SK-N-SH (cell line): ENCODE measurements around the gene CUBN. TPM values are rescaled to one million over a fixed set of nuclear protein-coding genes. Genes with fewer than 3 reads are reported as not detected.

ENCODE experiments used
- CTCF ChIA-PET: fragments of 300-600, 350-600 bp; formaldehyde crosslinking; extraction: SDS; loops from one replicate; lab custom pipeline; 2021; lab: Yijun Ruan, JAX
- POLR2A ChIA-PET: fragments of 350-600 bp; sonication (Branson Sonifier 250); formaldehyde crosslinking; extraction: SDS; loops from one replicate; lab custom pipeline; 2020; ENCODE audit warnings: antibody characterized with exemption, inconsistent platforms; lab: Yijun Ruan, JAX
- DNase-seq: peaks from one replicate; pipeline ENCODE4 v3.0.0; 2012
- H2AFZ ChIP-seq: fragments of 200-600 bp; sonication (generic); 2 replicates; pipeline ENCODE4 v1.8.1; 2016; ENCODE audit warnings: antibody characterized with exemption, mild to moderate bottlenecking, low read depth
- H3F3A ChIP-seq: fragments of 200-600 bp; sonication (generic); replicated peaks from 2 replicates; pipeline ENCODE3; 2016; ENCODE audit warnings: antibody characterized with exemption, mild to moderate bottlenecking; ENCODE audit not compliant: insufficient read depth
- H3K27ac ChIP-seq, 2 experiments: fragments of 200-500 bp in 1 of 2; fragments of 200-600 bp in 1 of 2; sonication (Bioruptor generic) in 1 of 2; sonication (generic), shearing (Covaris generic) in 1 of 2; 2 replicates each; pipeline versions ENCODE4 v1.5.1 to v1.6.1; 2014 to 2016; ENCODE audit warnings: low read depth in 2 of 2, inconsistent platforms in 1 of 2, low read length in 1 of 2, mild to moderate bottlenecking in 1 of 2, mixed read lengths in 1 of 2
- H3K27me3 ChIP-seq: fragments of 200-600 bp; sonication (generic), shearing (Covaris generic); 2 replicates; pipeline ENCODE4 v1.6.1; 2016; ENCODE audit warnings: mixed run types; ENCODE audit not compliant: insufficient read depth
- H3K36me3 ChIP-seq, 2 experiments: fragments of 200-500 bp in 1 of 2; fragments of 200-600 bp in 1 of 2; sonication (Bioruptor generic) in 1 of 2; sonication (generic) in 1 of 2; replicated peaks in 1 of 2; 2 replicates each; pipeline versions ENCODE3 to v1.5.1; 2014 to 2016; ENCODE audit warnings: low read length in 1 of 2, mild to moderate bottlenecking in 1 of 2; ENCODE audit not compliant: insufficient read depth in 2 of 2, control insufficient read depth in 1 of 2
- H3K4me1 ChIP-seq, 2 experiments: fragments of 200-500 bp in 1 of 2; fragments of 200-600 bp in 1 of 2; sonication (Bioruptor generic) in 1 of 2; sonication (generic), shearing (Covaris generic) in 1 of 2; 2 replicates each; pipeline versions ENCODE4 v1.5.1 to v1.6.1; 2014 to 2016; ENCODE audit warnings: low read depth in 1 of 2, low read length in 1 of 2, mixed run types in 1 of 2; ENCODE audit not compliant: insufficient read depth in 2 of 2, control insufficient read depth in 1 of 2
- H3K4me2 ChIP-seq: fragments of 200-600 bp; sonication (generic), shearing (Covaris generic); 2 replicates; pipeline ENCODE4 v1.6.1; 2017; ENCODE audit warnings: mixed run types
- H3K4me3 ChIP-seq, 2 experiments: fragments of 200-500 bp in 1 of 2; fragments of 200-600 bp in 1 of 2; sonication (Bioruptor generic) in 1 of 2; sonication (generic), shearing (Covaris generic) in 1 of 2; 2 replicates each; pipeline versions ENCODE4 v1.5.1 to v1.8.1; 2014 to 2016; ENCODE audit warnings: low read depth in 2 of 2, inconsistent platforms in 1 of 2, low read length in 1 of 2, mild to moderate bottlenecking in 1 of 2, mixed read lengths in 1 of 2, moderate library complexity in 1 of 2
- H3K79me2 ChIP-seq: fragments of 200-600 bp; sonication (generic); 2 replicates; pipeline ENCODE4 v1.8.1; 2017; ENCODE audit warnings: mild to moderate bottlenecking; ENCODE audit not compliant: insufficient read depth
- H3K9ac ChIP-seq: fragments of 200-600 bp; sonication (generic); 2 replicates; pipeline ENCODE4 v1.6.1; 2017; ENCODE audit warnings: mixed run types
- H3K9me2 ChIP-seq: fragments of 200-600 bp; sonication (generic); 2 replicates; pipeline ENCODE4 v1.6.1; 2017; ENCODE audit warnings: mixed run types
- H3K9me3 ChIP-seq: fragments of 200-600 bp; sonication (generic); 2 replicates; pipeline ENCODE4 v1.6.1; 2017; ENCODE audit warnings: mixed run types, mild to moderate bottlenecking, moderate library complexity
- H4K20me1 ChIP-seq: fragments of 200-600 bp; sonication (generic); 2 replicates; pipeline ENCODE4 v1.6.1; 2017; ENCODE audit warnings: mild to moderate bottlenecking, mixed run types; ENCODE audit not compliant: insufficient read depth
- CHD2 ChIP-seq: fragments of 150-350 bp; IDR thresholded peaks from 2 replicates; pipeline ENCODE4 v1.6.1; 2018; ENCODE audit warnings: low read length; ENCODE audit not compliant: partially characterized antibody
- ELF1 ChIP-seq: IDR thresholded peaks from 2 replicates; pipeline ENCODE4 v1.4.0; 2012
- EZH2phosphoT487 ChIP-seq: fragments of 200-600 bp; sonication (generic); IDR thresholded peaks from 2 replicates; pipeline ENCODE4 v1.6.1; 2017; ENCODE audit warnings: low read depth, mixed run types, mild to moderate bottlenecking, antibody characterized with exemption, moderate library complexity, borderline replicate concordance
- JUND ChIP-seq: IDR thresholded peaks from 2 replicates; pipeline ENCODE4 v1.4.0; 2012
- MAX ChIP-seq: IDR thresholded peaks from 2 replicates; pipeline ENCODE4 v1.4.0; 2012; ENCODE audit warnings: low read depth
- MEF2A ChIP-seq: IDR thresholded peaks from 2 replicates; pipeline ENCODE4 v1.4.0; 2012; ENCODE audit warnings: low read depth, borderline replicate concordance
- NRF1 ChIP-seq: IDR thresholded peaks from 2 replicates; pipeline ENCODE4 v1.6.1; 2012; ENCODE audit warnings: low read depth, mild to moderate bottlenecking, low read length
- RAD21 ChIP-seq: IDR thresholded peaks from 2 replicates; pipeline ENCODE4 v1.6.1; 2012; ENCODE audit warnings: mild to moderate bottlenecking, low read length
- RFX5 ChIP-seq: IDR thresholded peaks from 2 replicates; pipeline ENCODE4 v1.6.1; 2012; ENCODE audit warnings: mild to moderate bottlenecking, improper control_type of control experiment, low read length
- RXRA ChIP-seq: IDR thresholded peaks from 2 replicates; pipeline ENCODE4 v1.4.0; 2012; ENCODE audit warnings: low read depth, mild to moderate bottlenecking, borderline replicate concordance
- TAF1 ChIP-seq: IDR thresholded peaks from 2 replicates; pipeline ENCODE4 v1.6.1; 2012; ENCODE audit warnings: low read depth, mild to moderate bottlenecking, low read length, moderate library complexity, borderline replicate concordance
- TCF12 ChIP-seq: IDR thresholded peaks from 2 replicates; pipeline ENCODE4 v1.4.0; 2012
- USF2 ChIP-seq: fragments of 150-350 bp; IDR thresholded peaks from 2 replicates; pipeline ENCODE4 v1.6.1; 2017; ENCODE audit warnings: antibody characterized with exemption, low read length, low read depth, borderline replicate concordance
- WGBS: methylation state at CpG from one replicate; pipeline ENCODE4 v1.1.6; 2017; ENCODE audit warnings: low lambda C conversion rate; 5-methylcytosine and 5-hydroxymethylcytosine counted together
- polyA plus RNA-seq, 3 experiments: library from polyadenylated mRNA; depleted of rRNA; stranded (reverse); fragments of >200 nt; gene quantifications; 2 replicates each; pipeline ENCODE4 v1.2.3, GENCODE V29; 2012
- TF ChIP-seq, protein P1 (sequence below): IDR thresholded peaks from 2 replicates; pipeline ENCODE4 v1.4.0; 2012; ENCODE audit warnings: low read depth, borderline replicate concordance

Gene CUBN
- polyA plus RNA-seq, 1 of the 3 experiments (the other 2 are of a cell fraction): 2.4 TPM

GRCh38 chr10:17005621-17006566 is 123.7 kb downstream of the CUBN start (continued):
- no peak for TF ChIP-seq MAX
- no peak for TF ChIP-seq TAF1

- Histone ChIP-seq H3K79me2 (no peaks in the 10 kb centered on the region), H3K4me2 (no peak overlapping the region), H3F3A (peaks cover 58% of the 10 kb centered on the region), H3K9me2 (no peaks in the 10 kb centered on the region), H3K4me1 (peaks cover 9 to 36% of the 10 kb centered on the region in 2 experiments), H3K27me3 (no peaks in the 10 kb centered on the region), H2AFZ (no peak overlapping the region), H3K9ac (no peak overlapping the region), H3K27ac (peak overlapping the region in 1 of 2 experiments; percentile 100; a peak in 2 of 4 replicates), H3K4me3 (no peak overlapping the region), H3K9me3 (no peaks in the 10 kb centered on the region), H4K20me1 (no peaks in the 10 kb centered on the region), H3K36me3 (no peaks in the 10 kb centered on the region)
- ChIA-PET POLR2A (no interaction called here), CTCF (interaction anchor here (1.8 kb wide), 1 partner anchor 9 kb away, joined by 5 read pairs; no protein-coding TSS in a partner anchor)
- DNase-seq: no peak
- WGBS: 89% methylated on average over 6 of the region's 6 CpGs
- TF ChIP-seq RXRA (no peak), CHD2 (no peak), JUND (no peak), TCF12 (no peak), NRF1 (no peak), ELF1 (no peak), EZH2phosphoT487 (no peak), RAD21 (no peak), USF2 (no peak), MEF2A (no peak), RFX5 (no peak)
- TF ChIP-seq, protein P1, sequence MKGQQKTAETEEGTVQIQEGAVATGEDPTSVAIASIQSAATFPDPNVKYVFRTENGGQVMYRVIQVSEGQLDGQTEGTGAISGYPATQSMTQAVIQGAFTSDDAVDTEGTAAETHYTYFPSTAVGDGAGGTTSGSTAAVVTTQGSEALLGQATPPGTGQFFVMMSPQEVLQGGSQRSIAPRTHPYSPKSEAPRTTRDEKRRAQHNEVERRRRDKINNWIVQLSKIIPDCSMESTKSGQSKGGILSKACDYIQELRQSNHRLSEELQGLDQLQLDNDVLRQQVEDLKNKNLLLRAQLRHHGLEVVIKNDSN: no peak
These were observed 124.7 kb downstream of the CUBN start for GRCh38 chr10:17004801-17005380.
